NCI-H226 (cell line): Measurements from ENCODE around the gene UEVLD.

ENCODE experiments used
- DNase-seq: peaks from one replicate; pipeline ENCODE4 v3.0.0-alpha.2; 2015

The UEVLD gene

GRCh38 chr11:18580113-18580766 is 8.3 kb downstream of the UEVLD start:
- DNase-seq, result no peak

- DNase-seq, result peak; percentile 55
These were observed 9.4 kb downstream of the UEVLD start for GRCh38 chr11:18578975-18579598.

- no peak for DNase-seq
These were observed 13.2 kb downstream of the UEVLD start for GRCh38 chr11:18575361-18575760.

- no peak for DNase-seq
These were observed 21.5 kb downstream of the UEVLD start for GRCh38 chr11:18567081-18567480.

GRCh38 chr11:18566406-18566805 is 22.1 kb downstream of the UEVLD start:
- DNase-seq, result no peak

- no peak for DNase-seq
These were observed 24.4 kb downstream of the UEVLD start for GRCh38 chr11:18564149-18564548.

- DNase-seq, result peak; percentile 26
These were observed 25.3 kb downstream of the UEVLD start for GRCh38 chr11:18563090-18563730.

GRCh38 chr11:18548001-18548400 is 40.5 kb downstream of the UEVLD start:
- DNase-seq, result no peak

- DNase-seq, result no peak
These were observed 48.1 kb downstream of the UEVLD start for GRCh38 chr11:18540207-18541009.

- DNase-seq, result no peak
These were observed 52.3 kb downstream of the UEVLD start for GRCh38 chr11:18536209-18536608.

- no peak for DNase-seq
These were observed 54.3 kb downstream of the UEVLD start for GRCh38 chr11:18534245-18534644.

GRCh38 chr11:18533365-18533764 is 55.2 kb downstream of the UEVLD start:
- no peak for DNase-seq

- no peak for DNase-seq
These were observed 61.0 kb downstream of the UEVLD start for GRCh38 chr11:18527512-18527911.

GRCh38 chr11:18526521-18527296 is 61.8 kb downstream of the UEVLD start, which contains the start of gene TSG101:
TSS of gene TSG101 (minus strand) at chr11:18526942. CDS start at chr11:18526816, 126 bp downstream.
- DNase-seq, result peak; percentile 90

GRCh38 chr11:18526130-18526520 is 62.4 kb downstream of the UEVLD start:
- no peak for DNase-seq

GRCh38 chr11:18524248-18524647 is 64.3 kb downstream of the UEVLD start:
- DNase-seq, result no peak

GRCh38 chr11:18523084-18523483 is 65.5 kb downstream of the UEVLD start:
- no peak for DNase-seq

GRCh38 chr11:18522388-18522787 is 66.1 kb downstream of the UEVLD start:
- DNase-seq, result no peak

- DNase-seq, result no peak
These were observed 67.4 kb downstream of the UEVLD start for GRCh38 chr11:18521122-18521521.

- no peak for DNase-seq
These were observed 86.2 kb downstream of the UEVLD start for GRCh38 chr11:18502352-18502751.

- DNase-seq, result no peak
These were observed 86.9 kb downstream of the UEVLD start for GRCh38 chr11:18501629-18502028.

GRCh38 chr11:18498039-18498438 is 90.5 kb downstream of the UEVLD start:
- DNase-seq, result no peak

GRCh38 chr11:18495703-18496102 is 92.8 kb downstream of the UEVLD start:
- DNase-seq, result no peak
